ENCODE measurements around the gene UBXN11. TPM values are rescaled to one million over a fixed set of nuclear protein-coding genes. Genes with fewer than 3 reads are reported as not detected.
A peak's percentile ranks its signal among the peaks of the same experiment; 100 is the strongest.

Gene UBXN11
- total RNA-seq, 1 experiment from 2014 or later, result 5.3 TPM

DNA sequence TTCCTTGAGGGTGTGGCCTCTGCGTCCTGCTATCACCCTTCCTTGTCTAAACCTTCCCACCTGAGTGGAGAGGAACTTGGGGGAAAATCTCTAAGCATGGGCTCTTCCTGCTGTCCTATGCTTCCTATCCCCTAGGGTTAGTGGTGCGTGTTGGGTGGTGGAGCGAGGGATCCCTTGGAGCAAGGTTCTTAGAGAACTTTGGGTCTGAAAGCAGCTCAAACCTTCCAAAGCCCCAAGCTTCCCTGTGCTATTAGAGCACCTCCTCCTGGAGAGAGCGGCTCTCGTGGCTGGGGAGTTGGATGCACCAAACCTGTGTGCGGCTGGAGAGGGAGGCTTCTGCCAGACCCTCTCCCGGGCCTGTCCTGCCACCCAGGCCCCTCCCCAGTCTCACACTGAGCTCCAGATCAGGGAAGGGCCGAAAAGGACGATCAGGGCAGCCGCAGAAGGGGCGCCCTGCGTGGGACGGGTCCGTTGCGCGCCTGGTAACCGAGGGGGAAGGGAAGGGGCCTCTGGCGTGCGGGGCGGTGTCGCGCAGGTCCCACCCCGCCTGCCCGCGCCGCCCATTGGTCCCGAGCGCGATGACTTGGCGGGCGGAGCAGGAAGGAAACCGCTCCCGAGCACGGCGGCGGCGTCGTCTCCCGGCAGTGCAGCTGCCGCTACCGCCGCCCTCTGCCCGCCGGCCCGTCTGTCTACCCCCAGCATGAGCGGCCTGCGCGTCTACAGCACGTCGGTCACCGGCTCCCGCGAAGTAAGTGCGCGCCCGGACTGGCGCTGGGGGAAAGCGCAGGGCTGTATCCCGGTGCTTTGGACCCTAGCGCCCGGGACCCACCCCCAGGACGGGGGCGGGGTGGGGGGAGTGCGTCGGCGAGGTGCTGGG is 26.7 kb downstream of the UBXN11 start, which contains the start of gene SH3BGRL3:
SH3BGRL3 (plus strand) TSS at position 631 of the 877 bp plus-strand sequence; CDS start at position 701, 70 bp downstream.
- peak; percentile 87 to 88 for DNase-seq
- Histone ChIP-seq H3K27ac (peak within 1 kb of the TSS; percentile 74), H3K36me3 (peaks cover 16% of the 10 kb centered on the region), H3K27me3 (no peaks in the 10 kb centered on the region), H3K9me3 (replicated peaks) (no peaks in the 10 kb centered on the region), H3K4me1 (peaks cover 54% of the 10 kb centered on the region), H3K4me3 (peak within 1 kb of the TSS; percentile 68)

DNA sequence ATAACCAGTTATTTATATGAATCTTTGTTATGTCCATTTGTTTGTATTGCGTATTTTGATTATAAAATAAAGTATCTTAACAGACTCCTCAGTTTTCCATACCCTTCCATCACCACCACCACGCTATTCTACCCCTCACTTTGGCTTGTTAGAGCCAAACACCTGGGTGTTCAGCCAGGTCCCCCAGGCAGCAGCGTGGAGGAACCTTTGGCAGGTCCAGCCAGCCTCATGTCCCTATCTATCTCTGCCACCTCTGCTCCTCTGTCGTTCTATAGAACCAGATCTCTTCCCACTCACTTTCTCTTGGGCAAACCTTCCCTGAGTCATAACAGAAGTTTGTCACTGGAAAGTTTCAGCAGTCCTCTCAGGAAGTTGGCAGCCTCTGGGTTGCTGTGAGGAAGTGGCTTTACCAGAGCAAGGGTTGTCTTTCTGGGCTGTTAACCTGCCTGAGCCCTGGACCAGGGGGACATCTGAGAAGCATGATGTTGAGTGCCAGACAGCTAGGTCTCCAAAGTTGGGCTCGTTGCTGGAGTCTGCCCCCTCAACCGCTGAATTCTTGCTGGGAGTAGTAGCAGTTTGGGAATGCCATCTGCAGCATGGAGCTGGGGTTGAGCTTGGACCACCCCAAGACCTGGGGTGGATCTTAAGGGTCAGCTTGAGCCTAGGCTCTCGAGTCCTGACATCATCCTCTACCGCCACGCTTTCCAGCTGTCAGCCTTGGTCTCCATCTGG is 27.5 kb downstream of the UBXN11 start:
- H3K27me3 ChIP-seq, result no peaks in the 10 kb centered on the region
- H3K27ac ChIP-seq, result peak overlapping the region; percentile 74
- H3K4me1 ChIP-seq, result peaks cover 49% of the 10 kb centered on the region
- peaks cover 17% of the 10 kb centered on the region for H3K36me3 ChIP-seq
- peak overlapping the region; percentile 68 for H3K4me3 ChIP-seq
- peak in 1 of 2 experiments; percentile 35 for DNase-seq
- no peaks in the 10 kb centered on the region for H3K9me3 ChIP-seq (replicated peaks)

DNA sequence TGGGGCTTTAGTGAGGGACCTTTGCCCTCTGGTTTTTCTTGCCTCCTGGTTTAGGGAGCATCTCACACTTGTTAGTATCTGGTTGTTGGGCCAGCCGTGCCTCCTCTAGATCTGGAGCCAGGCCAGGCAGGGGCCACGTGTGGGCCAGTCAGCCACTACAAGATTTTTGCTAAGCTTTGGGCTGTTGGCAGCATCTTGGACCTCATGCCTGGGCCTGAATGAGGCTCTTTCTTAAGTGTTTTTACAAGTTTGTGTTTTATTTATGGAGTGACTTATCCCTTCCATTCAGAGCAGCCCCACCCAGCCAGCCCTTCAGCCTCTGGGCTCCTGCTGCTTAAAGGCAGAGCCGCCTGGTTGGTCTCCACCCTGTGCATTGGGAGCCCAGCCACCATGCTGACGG is 28.1 kb downstream of the UBXN11 start:
- no peak for DNase-seq
- peaks cover 49% of the 10 kb centered on the region for H3K4me1 ChIP-seq
- H3K9me3 ChIP-seq (replicated peaks), result no peaks in the 10 kb centered on the region
- no peak overlapping the region for H3K4me3 ChIP-seq
- peaks cover 18% of the 10 kb centered on the region for H3K36me3 ChIP-seq
- no peak overlapping the region for H3K27ac ChIP-seq
- H3K27me3 ChIP-seq, result no peaks in the 10 kb centered on the region

DNA sequence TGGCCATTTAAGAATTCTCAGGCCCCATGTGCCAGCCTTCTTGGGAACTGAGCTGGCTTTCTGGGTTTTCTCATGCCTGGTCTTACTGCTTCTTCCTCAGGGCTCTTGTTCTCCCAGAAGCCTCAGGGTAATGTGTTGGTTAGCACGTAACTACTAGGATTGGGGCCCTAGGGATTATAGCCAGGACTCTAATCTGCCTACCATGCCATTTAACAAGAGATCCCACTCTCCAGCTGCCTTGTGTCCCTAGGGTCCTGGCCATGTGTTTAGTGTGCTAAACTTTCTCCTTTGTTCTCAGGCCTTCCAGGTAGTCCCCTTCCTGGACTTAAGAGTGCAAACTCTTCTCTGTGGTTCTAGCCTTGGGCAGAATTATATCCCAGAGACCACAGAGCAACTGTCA is 28.7 kb downstream of the UBXN11 start:
- H3K4me3 ChIP-seq, result no peak overlapping the region
- H3K36me3 ChIP-seq, result peaks cover 24% of the 10 kb centered on the region
- H3K27me3 ChIP-seq, result no peaks in the 10 kb centered on the region
- H3K9me3 ChIP-seq (replicated peaks), result no peaks in the 10 kb centered on the region
- no peak overlapping the region for H3K27ac ChIP-seq
- DNase-seq, result peak in 1 of 2 experiments; percentile 40
- peaks cover 49% of the 10 kb centered on the region for H3K4me1 ChIP-seq

DNA sequence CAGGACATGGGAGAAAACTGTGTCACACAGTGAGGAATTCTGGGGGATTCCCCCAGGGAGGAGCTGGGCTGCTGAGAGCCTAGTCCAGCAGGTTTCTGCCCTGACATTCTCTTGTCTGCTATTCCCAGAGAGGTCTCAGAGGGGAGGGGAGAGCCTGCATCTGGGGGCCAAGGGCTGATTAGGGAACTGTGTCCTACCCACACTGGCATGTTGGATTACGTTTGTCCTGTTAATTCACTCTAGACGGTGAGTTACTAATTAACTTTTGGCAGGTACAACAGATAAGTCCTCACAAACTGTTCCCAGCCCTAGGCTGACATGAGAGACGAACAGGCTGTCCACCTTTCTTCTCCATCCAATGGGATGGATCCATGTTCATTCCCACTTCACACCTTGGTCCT is 29.2 kb downstream of the UBXN11 start:
- no peak for DNase-seq
- peaks cover 49% of the 10 kb centered on the region for H3K4me1 ChIP-seq

DNA sequence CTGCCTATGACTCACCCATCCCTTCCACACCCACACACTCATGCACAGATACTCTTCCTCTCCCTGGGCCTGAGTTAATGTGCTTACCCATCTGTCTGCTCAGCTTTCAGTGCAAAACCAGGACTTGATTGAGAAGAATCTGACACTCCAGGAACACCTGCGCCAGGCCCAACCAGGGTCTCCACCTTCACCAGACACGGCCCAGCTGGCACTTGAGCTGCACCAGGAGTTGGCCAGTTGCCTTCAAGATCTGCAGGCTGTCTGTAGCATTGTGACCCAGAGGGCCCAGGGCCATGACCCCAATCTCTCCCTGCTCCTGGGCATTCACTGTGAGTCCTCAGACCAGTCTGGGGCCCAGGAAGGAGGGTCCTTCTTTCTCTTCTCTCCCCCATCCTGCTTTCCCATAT is 30.0 kb downstream of the UBXN11 start:
- DNase-seq, result peak in 1 of 2 experiments; percentile 42
- Histone ChIP-seq H3K36me3 (peaks cover 31% of the 10 kb centered on the region), H3K27ac (peak overlapping the region; percentile 67), H3K4me3 (no peak overlapping the region), H3K27me3 (no peaks in the 10 kb centered on the region), H3K9me3 (replicated peaks) (no peaks in the 10 kb centered on the region), H3K4me1 (peaks cover 46% of the 10 kb centered on the region)

More for the DNA sequence above, 29.2 kb downstream of the UBXN11 start:
- Histone ChIP-seq H3K27me3 (no peaks in the 10 kb centered on the region), H3K36me3 (peaks cover 24% of the 10 kb centered on the region), H3K9me3 (replicated peaks) (no peaks in the 10 kb centered on the region), H3K27ac (no peak overlapping the region; the same call in 1 of the 2 replicates), H3K4me3 (no peak overlapping the region)

DNA sequence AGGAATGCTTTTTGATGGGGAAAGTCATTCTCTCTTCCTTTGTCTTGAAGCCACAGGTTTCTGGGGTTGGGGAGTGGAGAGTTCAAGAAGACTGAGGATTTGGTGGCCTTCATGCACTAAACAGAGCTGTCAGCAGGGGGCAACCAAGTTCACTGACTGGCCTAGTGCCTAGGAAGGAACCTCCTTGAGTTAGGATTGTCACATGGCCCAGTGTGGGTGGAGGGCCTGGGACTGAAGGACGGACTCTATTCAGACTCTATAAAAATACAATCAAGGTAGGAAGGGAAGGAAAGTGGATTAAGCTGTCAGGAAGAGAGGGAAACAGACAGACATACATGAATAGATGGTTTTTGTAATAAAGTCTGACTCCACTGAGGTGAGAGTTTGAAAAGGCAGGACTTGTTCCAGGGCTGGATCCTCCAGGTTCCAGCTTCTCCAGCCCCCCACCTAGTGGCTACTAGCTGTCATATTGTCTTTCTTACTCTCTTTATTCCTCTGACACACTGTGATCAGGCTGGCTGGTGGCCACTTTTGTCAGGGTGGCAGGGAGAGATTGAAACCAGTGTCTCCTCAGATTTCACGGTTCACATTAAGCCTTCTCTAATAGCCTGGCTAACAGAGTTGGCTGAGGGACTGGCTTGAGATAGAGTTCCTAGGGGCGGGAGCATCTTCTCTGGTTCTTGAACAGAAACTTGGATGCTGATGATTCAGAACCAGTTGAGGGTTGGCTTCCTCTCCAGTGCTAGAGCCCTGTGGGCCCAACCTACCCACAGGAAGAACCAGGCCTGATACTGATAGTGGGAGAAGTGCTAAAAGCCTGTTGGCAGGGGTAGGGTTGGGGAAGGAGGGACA is 30.6 kb downstream of the UBXN11 start:
- no peaks in the 10 kb centered on the region for H3K27me3 ChIP-seq
- H3K36me3 ChIP-seq, result peaks cover 36% of the 10 kb centered on the region
- DNase-seq, result peak; percentile 81 to 94
- H3K4me1 ChIP-seq, result peaks cover 42% of the 10 kb centered on the region
- H3K4me3 ChIP-seq, result no peak overlapping the region
- peak overlapping the region; percentile 67 for H3K27ac ChIP-seq
- H3K9me3 ChIP-seq (replicated peaks), result no peaks in the 10 kb centered on the region

DNA sequence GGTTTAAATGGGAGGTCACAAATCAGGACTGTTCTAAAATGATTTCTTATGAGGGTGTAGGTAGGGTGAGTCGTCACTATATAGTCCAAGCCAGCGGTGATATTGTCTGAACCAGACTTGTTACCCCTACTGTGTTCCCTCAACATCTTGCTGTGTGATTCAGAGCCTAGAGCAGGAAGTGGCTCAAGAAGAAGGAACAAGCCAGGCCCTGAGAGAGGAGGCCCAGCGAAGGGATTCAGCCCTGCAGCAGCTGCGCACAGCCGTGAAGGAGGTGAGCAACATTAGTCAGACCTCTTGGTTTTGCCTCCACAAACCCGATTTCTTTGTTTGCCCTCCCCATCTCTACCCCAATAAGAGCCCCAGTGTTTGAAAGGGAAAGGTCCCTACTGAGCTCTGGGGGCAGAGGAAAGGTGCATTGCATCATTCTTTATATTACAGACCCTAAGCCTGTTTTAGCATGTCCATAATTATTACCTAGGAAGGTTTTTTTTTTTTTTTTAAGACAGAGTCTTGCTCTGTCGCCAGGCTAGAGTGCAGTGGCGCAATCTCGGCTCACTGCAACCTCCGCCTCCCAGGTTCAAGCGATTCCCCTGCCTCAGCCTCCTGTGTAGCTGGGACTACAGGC is 31.5 kb downstream of the UBXN11 start:
- Histone ChIP-seq H3K4me3 (no peak overlapping the region), H3K27ac (peak overlapping the region; percentile 67; the same call in 1 of the 2 replicates), H3K27me3 (no peaks in the 10 kb centered on the region), H3K4me1 (peaks cover 42% of the 10 kb centered on the region), H3K36me3 (peaks cover 45% of the 10 kb centered on the region), H3K9me3 (replicated peaks) (no peaks in the 10 kb centered on the region)
- no peak for DNase-seq

DNA sequence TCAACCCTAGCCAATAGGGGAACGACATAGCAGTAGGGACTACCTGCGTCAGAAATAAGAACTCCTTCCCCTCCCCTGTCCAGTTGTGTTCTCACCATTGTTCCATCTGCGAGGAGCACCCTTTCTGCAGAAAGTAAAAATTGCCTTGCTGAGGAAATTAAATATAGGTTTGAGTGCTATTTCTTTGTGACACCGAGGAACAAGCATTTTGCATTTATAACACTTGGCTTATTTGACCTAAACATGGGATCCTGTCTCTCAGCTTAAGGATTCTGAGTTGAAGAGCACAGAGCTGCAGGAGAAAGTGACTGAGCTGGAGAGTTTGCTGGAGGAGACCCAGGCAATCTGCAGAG is 37.3 kb downstream of the UBXN11 start:
- Histone ChIP-seq H3K36me3 (peaks cover 58% of the 10 kb centered on the region), H3K4me1 (no peaks in the 10 kb centered on the region), H3K4me3 (no peak overlapping the region), H3K9me3 (replicated peaks) (peaks cover 5% of the 10 kb centered on the region; the same call in 1 of the 2 replicates), H3K27ac (no peak overlapping the region), H3K27me3 (no peaks in the 10 kb centered on the region)
- DNase-seq, result no peak

DNA sequence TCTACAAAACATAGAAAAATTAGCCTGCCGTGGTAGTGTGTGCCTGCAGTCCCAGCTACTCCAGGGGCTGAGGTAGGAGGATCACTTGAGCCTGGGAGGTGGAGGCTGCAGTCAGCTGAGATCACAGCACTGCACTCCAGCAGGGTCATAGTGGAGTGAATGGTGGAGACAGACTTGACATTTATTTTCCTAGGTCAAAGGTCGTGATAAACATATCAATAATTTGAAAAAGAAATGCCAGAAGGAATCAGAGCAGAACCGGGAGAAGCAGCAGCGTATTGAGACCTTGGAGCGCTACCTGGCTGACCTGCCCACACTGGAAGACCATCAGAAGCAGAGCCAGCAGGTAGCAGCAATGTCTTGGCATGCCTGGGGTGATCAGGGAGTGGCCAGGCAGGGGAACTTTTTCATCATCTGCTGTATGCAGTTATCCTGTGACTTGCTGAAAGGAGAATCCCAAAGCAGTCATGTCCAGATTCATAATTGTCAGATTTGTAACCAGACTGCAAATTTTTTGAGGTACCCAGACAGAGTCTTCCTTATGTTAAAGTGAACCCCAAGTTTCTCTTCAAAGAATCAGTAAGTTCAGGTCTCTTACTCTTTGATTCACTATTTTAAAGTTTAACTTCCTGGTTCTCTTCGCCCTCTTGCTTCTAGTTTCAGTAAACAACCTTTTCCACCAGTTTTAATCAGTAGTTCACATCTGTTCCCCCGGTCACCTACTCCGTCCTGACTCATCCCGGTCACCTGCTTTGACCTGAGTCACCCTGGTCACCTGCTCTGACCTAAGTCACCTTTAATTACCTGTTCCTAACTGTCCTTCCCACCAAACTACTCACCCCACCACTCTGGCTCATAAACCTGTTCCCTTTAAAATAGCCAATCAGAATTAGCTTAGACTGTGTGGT is 37.9 kb downstream of the UBXN11 start:
- peaks cover 62% of the 10 kb centered on the region for H3K36me3 ChIP-seq
- no peak for DNase-seq

DNA sequence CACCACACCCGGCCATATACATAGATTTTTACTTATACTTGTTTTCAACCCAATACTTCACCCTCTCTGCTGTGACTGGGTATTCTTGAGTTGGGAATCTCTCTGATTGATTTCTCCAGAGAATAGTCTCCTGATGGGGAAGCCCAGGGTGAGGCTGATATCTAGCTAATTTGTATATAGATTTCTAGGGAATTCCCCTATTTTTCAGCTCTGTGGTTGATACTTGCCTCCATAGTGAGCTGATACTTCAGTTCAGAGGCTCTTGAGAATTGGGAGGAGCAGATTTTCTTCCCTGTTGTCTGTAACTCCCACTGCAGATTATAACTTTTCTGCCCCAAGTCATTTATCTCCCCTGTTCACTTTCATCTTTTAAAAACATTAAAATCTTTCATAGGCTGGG is 41.0 kb downstream of the UBXN11 start:
- Histone ChIP-seq H3K27ac (no peak overlapping the region), H3K36me3 (peaks cover 58% of the 10 kb centered on the region), H3K4me1 (no peaks in the 10 kb centered on the region), H3K9me3 (replicated peaks) (peaks cover 5% of the 10 kb centered on the region; the same call in 1 of the 2 replicates), H3K4me3 (no peak overlapping the region), H3K27me3 (no peaks in the 10 kb centered on the region)
- DNase-seq, result no peak

More for the DNA sequence above, 37.9 kb downstream of the UBXN11 start:
- Histone ChIP-seq H3K9me3 (replicated peaks) (peaks cover 5% of the 10 kb centered on the region; the same call in 1 of the 2 replicates), H3K4me1 (no peaks in the 10 kb centered on the region), H3K27ac (no peak overlapping the region), H3K27me3 (no peaks in the 10 kb centered on the region), H3K4me3 (no peak overlapping the region)

DNA sequence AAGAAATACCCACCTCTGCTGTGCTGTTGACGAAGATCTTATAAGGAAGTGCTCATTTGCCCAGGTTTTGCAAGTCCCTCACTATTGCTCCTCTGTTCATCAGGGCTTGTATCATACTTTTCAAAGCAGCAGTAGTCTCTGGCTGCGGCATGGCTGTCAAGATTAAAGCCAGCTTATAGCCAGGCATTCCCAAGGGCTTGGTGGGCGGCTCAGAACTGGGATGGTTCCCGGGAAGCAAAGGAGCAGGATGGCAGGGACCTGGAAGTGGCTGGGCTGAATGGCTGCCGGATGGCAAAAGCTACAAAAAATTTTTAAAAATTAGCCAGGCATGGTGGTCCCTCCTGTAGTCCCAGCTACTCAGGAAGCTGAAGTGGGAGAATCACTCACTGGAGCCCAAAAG is 43.2 kb downstream of the UBXN11 start:
- peaks cover 58% of the 10 kb centered on the region for H3K36me3 ChIP-seq
- no peak for DNase-seq
- no peaks in the 10 kb centered on the region for H3K27me3 ChIP-seq
- H3K4me1 ChIP-seq, result no peaks in the 10 kb centered on the region
- H3K27ac ChIP-seq, result no peak overlapping the region
- no peaks in the 10 kb centered on the region for H3K9me3 ChIP-seq (replicated peaks)
- no peak overlapping the region for H3K4me3 ChIP-seq

DNA sequence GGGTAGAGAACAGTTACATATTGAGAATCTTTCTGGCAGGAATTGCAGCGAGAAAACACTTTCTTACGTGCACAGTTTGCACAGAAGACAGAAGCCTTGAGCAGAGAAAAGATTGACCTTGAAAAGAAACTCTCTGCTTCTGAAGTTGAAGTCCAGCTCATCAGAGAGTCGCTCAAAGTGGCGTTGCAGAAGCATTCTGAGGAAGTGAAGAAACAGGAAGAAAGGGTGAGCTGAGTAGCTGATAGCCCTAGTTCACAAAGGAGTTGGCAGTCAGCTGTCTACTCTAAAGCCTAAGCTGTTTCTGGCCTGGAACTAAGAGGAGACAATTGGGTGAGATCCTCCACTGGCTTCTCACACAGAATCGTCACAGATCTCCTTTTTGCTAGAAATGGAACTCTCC is 46.9 kb downstream of the UBXN11 start:
- no peak for DNase-seq
- Histone ChIP-seq H3K27ac (no peak overlapping the region), H3K27me3 (no peaks in the 10 kb centered on the region), H3K36me3 (peaks cover 69% of the 10 kb centered on the region), H3K4me3 (no peak overlapping the region), H3K9me3 (replicated peaks) (no peaks in the 10 kb centered on the region), H3K4me1 (no peaks in the 10 kb centered on the region)

Data from SJCRH30 (cell line).